ENCODE measurements around the gene GOLGA5. TPM values are rescaled to one million over a fixed set of nuclear protein-coding genes. Genes with fewer than 3 reads are reported as not detected.

The GOLGA5 gene
- total and polyA plus RNA-seq, 2 of the 8 experiments (the other 6 are each of a cell fraction or from before 2014, with no cell fraction given): 13.0 to 25.4 TPM

- TF ChIP-seq POU5F1 (IDR thresholded peaks at IDR 0.05; ENCODE audit: low read depth, low read length) (no peak), SP2 (IDR thresholded peaks at IDR 0.05; ENCODE audit: low read length) (no peak), GTF2F1 (IDR thresholded peaks at IDR 0.05; ENCODE audit: borderline replicate concordance, low read depth, low read length) (no peak), SUZ12 (IDR thresholded peaks at IDR 0.05; ENCODE audit: low read length) (no peak), SIX5 (IDR thresholded peaks at IDR 0.05; ENCODE audit: low read depth, low read length) (no peak), SRF (IDR thresholded peaks at IDR 0.05; ENCODE audit: low read depth, low read length) (no peak), JUND (IDR thresholded peaks at IDR 0.05; ENCODE audit: low read length) (no peak)
- ChIA-PET POLR2A (ENCODE audit: partially characterized antibody) (interaction anchor here (0.9 kb wide), 1 partner anchor 39 kb away, joined by 4 read pairs; the partner anchor contains the start of gene CHGA), CTCF (ENCODE audit: partially characterized antibody) (interaction anchor here (1.0 to 1.1 kb wide), 2 partner anchors 20 to 22 kb away, joined by 3 to 4 read pairs; no protein-coding TSS in a partner anchor)
- Histone ChIP-seq H2BK12ac (ENCODE audit: low read depth, low read length) (no peak overlapping the region), H2AK5ac (ENCODE audit: low read depth, low read length) (no peak overlapping the region), H4K20me1 (replicated peaks in 1 of 2; ENCODE audit: control insufficient read depth in 1 of 2, insufficient read depth in 2 of 2, low read length in 2 of 2) (no peaks in the 10 kb centered on the region), H4K91ac (replicated peaks; ENCODE audit: insufficient read length, low read length) (no peak overlapping the region), H3K79me2 (ENCODE audit: control insufficient read depth in 1 of 2, insufficient read depth in 2 of 2, low read length in 2 of 2) (no peaks in the 10 kb centered on the region), H2AFZ (ENCODE audit: low read length) (no peak overlapping the region), H3K4me3 (ENCODE audit: extremely low read depth in 1 of 4, insufficient read depth in 2 of 4, low read depth in 3 of 4, low read length in 4 of 4) (no peak overlapping the region), H4K5ac (ENCODE audit: insufficient read length, low read depth, low read length) (no peak overlapping the region), H2BK15ac (ENCODE audit: low read length) (no peak overlapping the region), H3K4me1 (replicated peaks in 1 of 4; ENCODE audit: control insufficient read depth in 3 of 4, insufficient read depth in 4 of 4, low read length in 3 of 4) (peaks cover 0 to 4% (median 3%) of the 10 kb centered on the region in 4 experiments; a peak in 5 of 7 replicates), H3K27ac (ENCODE audit: low read depth, low read length) (no peak overlapping the region), H3K9me3 (ENCODE audit: insufficient read depth in 2 of 2, low read depth in 1 of 2, low read length in 1 of 2) (no peaks in the 10 kb centered on the region), H3K23me2 (ENCODE audit: low read depth, low read length) (peaks cover 5% of the 10 kb centered on the region; the same call in 1 of the 2 replicates), H2BK5ac (ENCODE audit: low read depth, low read length) (no peak overlapping the region), H3K79me1 (ENCODE audit: low read depth, low read length) (no peaks in the 10 kb centered on the region), H2BK20ac (ENCODE audit: low read length) (no peak overlapping the region), H2BK120ac (replicated peaks; ENCODE audit: low read depth, low read length) (no peak overlapping the region), H3K23ac (ENCODE audit: insufficient read length) (no peak overlapping the region), H3K18ac (ENCODE audit: extremely low read depth, low read length) (no peak overlapping the region), H3K4ac (replicated peaks; ENCODE audit: insufficient read length, low read depth, low read length) (no peak overlapping the region), H3K14ac (ENCODE audit: insufficient read length) (no peak overlapping the region), H3K56ac (replicated peaks; ENCODE audit: insufficient read length, low read depth, low read length) (no peak overlapping the region), H3K4me2 (ENCODE audit: insufficient read depth in 1 of 2, low read depth in 2 of 2, low read length in 2 of 2) (no peak overlapping the region), H4K8ac (ENCODE audit: extremely low read depth, insufficient read depth, low read length) (no peak overlapping the region), H3K36me3 (ENCODE audit: control insufficient read depth in 2 of 4, insufficient read depth in 4 of 4, low read length in 3 of 4) (no peaks in the 10 kb centered on the region), H3K27me3 (replicated peaks in 1 of 4; ENCODE audit: control insufficient read depth in 3 of 4, extremely low read depth in 1 of 4, insufficient read depth in 3 of 4, low read length in 3 of 4) (no peaks in the 10 kb centered on the region; a peak in 1 of 7 replicates), H3K9ac (replicated peaks in 1 of 4; ENCODE audit: extremely low read depth in 1 of 4, low read depth in 3 of 4, low read length in 3 of 4) (no peak overlapping the region)
- no peak for FAIRE-seq
- DNase-seq (ENCODE audit: low read depth in 1 of 2, low spot score in 2 of 2): no peak
- 90% methylated on average over 3 of the region's 3 CpGs; no CpG with 5 or more reads in 1 of the 2 experiments for WGBS, 2 experiments (ENCODE audit: extremely low coverage in 1 of 2, insufficient coverage in 1 of 2, insufficient read length in 1 of 2, insufficient replicate concordance in 2 of 2, low coverage in 1 of 2, low lambda C conversion rate in 2 of 2, missing lambda C conversion rate in 1 of 2)
Observed at GRCh38 chr14:92884410-92884809, 90.3 kb downstream of the GOLGA5 start.
